ENCODE data around the gene DIAPH1.

DIAPH1 gene

DNA sequence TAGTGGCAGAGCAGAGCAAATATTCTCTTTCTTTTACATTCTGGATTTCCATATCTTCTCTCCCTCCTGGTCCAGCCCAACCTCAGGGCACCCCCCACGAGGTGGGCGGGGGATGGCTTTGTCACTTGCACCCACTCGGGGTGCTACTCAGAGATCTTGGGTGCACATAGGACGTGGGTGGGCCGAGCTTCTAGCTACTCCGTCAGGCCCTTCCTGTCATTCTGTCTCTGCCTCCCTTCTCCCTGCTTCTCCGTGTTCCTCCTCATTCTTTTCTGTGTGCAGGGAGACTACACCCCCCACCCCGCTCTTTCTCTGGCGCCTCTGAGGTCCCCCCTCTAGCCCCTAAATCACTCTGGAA, 110.4 kb downstream of the DIAPH1 start:
- no peak for DNase-seq (ENCODE audit: low spot score)
- FAIRE-seq, result no peak

- FAIRE-seq (no peak), DNase-seq (ENCODE audit: low spot score) (no peak)
These were observed 111.3 kb downstream of the DIAPH1 start for GRCh38 chr5:141507387-141508091.

- FAIRE-seq, result no peak
These were observed 112.2 kb downstream of the DIAPH1 start for GRCh38 chr5:141506381-141507155.

DNA sequence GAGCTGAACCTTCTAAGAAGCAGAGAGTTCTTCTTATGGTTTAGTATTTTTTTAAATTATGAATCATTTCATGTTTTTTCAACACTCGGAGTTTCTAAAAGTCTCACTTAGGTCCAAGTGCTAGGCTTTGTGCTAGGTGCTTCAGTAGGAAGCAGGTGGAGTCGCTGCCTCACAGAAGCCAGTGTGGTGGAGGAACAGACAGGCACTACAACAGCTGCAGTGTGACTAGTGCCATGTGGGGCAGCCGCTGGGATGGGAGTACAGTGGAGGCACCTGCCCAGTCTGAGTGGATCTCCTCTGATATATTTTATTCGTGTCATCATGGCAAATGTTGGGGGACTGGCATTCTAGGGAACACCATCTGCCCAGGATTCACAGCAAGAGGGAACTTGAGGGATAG, 114.6 kb downstream of the DIAPH1 start:
- FAIRE-seq, result no peak
- DNase-seq (ENCODE audit: low spot score), result no peak

More at GRCh38 chr5:141506381-141507155, 112.2 kb downstream of the DIAPH1 start:
- no peak for DNase-seq (ENCODE audit: low spot score)

DNA sequence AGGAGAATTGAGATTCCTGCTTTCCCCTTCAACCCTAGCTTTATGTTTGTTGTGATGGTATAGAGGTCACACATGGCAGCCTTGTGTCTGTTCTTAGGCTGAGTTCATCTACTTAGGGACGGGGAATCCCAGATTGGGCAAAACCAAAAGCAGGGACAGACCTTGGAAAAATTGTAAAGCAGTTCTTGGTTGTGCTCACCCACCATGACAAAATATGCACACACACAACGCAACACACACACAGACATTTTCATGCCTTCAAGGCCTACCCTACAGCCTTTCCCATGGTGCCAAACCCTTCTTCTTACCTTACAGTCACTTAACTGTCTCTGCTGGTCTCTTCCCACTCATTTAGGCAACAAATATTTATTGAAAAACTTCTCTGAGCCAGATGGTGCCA, 115.1 kb downstream of the DIAPH1 start:
- DNase-seq (ENCODE audit: low spot score) (no peak), FAIRE-seq (no peak)

GRCh38 chr5:141501761-141502160, 117.0 kb downstream of the DIAPH1 start:
- no peak for FAIRE-seq
- DNase-seq (ENCODE audit: low spot score), result no peak

DNA sequence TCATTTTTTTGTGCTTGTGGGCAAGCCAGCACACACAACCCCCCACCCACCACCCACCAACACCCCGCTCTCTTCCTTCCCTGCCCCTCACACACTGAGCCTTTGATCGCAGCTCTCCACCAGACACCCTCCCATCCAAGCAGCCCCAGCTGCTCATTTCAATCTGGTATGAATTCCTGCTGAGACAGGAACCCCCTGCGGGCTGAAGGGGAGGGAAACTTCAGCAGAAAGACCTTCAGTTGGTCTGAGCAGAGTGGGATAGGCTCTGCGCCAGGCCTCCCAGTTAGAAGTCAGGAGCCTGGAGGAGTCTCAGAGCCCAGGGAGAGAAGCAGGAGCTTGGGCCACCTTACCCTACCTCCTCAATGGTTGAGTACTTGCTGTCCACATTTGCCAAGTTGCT, 122.8 kb downstream of the DIAPH1 start:
- FAIRE-seq, result no peak
- DNase-seq (ENCODE audit: low spot score), result no peak

- DNase-seq (ENCODE audit: low spot score), result no peak
- no peak for FAIRE-seq
These were observed 123.4 kb downstream of the DIAPH1 start for GRCh38 chr5:141495453-141495811.

- DNase-seq (ENCODE audit: low spot score) (no peak), FAIRE-seq (no peak)
These were observed 123.9 kb downstream of the DIAPH1 start for GRCh38 chr5:141494761-141495452.

DNA sequence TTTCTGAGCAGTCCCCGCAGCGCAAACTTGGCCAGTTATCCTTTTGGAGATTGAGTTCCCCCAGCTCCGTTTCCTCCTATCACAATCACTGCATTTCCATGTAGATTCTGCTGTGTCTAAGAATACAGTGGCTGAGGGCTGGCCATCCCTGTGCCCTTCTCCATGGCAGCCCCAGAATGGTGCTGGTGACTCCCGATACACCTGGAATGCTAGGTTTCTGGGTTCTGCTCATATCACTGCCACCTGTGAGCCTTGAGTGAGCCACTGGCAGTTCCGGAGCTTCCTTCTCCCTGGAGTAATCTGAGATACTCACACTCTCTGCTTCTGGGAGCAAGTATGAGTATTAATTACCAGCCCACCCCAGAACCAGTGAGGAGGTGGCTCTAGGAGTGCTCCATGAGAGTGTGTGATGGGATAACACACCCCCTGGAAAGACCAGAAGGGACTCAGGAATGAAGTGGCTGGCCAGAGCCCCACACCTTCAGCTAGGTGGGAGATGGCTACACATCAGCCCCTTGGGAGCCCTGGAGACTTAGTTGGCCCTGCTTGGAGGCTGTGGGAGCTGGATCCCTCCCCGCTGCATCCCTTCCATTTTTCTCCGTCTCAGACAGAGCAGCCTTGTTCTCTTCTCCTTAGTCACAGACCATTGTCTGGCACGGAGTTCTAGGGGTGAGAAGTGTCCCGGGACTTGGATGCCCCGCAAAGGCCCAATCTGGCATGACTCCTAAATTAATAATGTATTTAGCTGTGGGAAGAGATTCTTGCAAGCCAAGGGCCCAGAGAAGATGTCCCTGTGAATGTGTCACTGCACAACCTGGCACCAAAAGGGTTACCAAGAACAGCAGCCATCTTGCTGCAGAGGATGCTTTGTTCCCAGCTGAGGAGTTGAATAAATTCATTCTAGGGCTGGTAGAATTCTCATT, 125.0 kb downstream of the DIAPH1 start:
- DNase-seq (ENCODE audit: low spot score) (no peak), FAIRE-seq (no peak)

GRCh38 chr5:141492168-141492885, 126.5 kb downstream of the DIAPH1 start:
- FAIRE-seq (no peak), DNase-seq (ENCODE audit: low spot score) (no peak)

- no peak for DNase-seq (ENCODE audit: low spot score)
- FAIRE-seq, result no peak
These were observed 127.3 kb downstream of the DIAPH1 start for GRCh38 chr5:141491323-141492167.

DNA sequence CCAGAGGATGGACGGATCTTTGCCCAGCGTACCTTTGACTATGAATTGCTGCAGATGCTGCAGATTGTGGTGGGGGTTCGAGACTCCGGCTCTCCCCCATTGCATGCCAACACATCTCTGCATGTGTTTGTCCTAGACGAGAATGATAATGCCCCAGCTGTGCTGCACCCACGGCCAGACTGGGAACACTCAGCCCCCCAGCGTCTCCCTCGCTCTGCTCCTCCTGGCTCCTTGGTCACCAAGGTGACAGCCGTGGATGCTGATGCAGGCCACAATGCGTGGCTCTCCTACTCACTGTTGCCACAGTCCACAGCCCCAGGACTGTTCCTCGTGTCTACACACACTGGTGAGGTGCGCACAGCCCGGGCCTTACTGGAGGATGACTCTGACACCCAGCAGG, 128.0 kb downstream of the DIAPH1 start:
- no peak for DNase-seq (ENCODE audit: low spot score)
- no peak for FAIRE-seq

DNA sequence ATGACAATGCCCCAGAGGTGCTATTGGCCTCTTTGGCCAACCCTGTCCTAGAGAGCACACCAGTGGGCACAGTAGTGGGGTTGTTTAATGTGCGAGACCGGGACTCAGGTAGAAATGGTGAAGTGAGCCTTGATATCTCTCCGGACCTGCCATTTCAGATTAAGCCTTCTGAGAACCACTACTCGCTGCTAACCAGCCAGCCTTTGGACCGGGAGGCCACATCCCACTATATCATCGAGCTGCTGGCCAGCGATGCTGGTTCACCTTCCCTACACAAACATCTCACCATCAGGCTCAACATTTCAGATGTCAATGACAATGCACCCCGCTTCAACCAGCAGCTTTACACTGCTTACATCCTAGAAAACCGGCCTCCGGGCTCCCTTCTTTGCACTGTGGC, 128.5 kb downstream of the DIAPH1 start:
- DNase-seq (ENCODE audit: low spot score) (no peak), FAIRE-seq (no peak)

- no peak for FAIRE-seq
- DNase-seq (ENCODE audit: low spot score), result no peak
These were observed 129.0 kb downstream of the DIAPH1 start for GRCh38 chr5:141489841-141490240.

GRCh38 chr5:141488591-141489561, 129.9 kb downstream of the DIAPH1 start, which contains the start of gene PCDHGC5:
TSS of gene PCDHGC5 (plus strand) at chr5:141489081. CDS start at chr5:141489241, 160 bp downstream.
- FAIRE-seq, result no peak
- DNase-seq (ENCODE audit: low spot score), result peak; percentile 28

GRCh38 chr5:141487131-141487530, 131.7 kb downstream of the DIAPH1 start:
- DNase-seq (ENCODE audit: low spot score) (no peak), FAIRE-seq (no peak)

DNA sequence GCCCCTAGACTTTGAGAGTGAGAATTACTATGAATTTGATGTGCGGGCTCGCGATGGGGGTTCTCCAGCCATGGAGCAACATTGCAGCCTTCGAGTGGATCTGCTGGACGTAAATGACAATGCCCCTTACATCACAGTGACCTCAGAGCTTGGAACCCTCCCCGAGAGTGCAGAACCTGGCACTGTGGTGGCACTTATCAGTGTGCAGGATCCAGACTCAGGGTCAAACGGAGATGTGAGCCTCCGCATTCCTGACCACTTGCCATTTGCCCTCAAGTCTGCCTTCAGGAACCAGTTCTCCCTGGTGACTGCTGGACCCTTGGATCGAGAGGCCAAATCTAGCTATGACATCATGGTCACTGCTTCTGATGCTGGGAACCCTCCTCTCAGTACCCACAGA, 132.7 kb downstream of the DIAPH1 start:
- DNase-seq (ENCODE audit: low spot score), result no peak
- no peak for FAIRE-seq

All from urothelium cell line (cell line).